HG02588 (cell line): ENCODE data around the gene TH.
"Not testable (repeated sequence)": the region's sequence is repeated elsewhere in the genome, so short reads cannot be mapped to it uniquely, and the experiment has no call there.

Source experiments
- ATAC-seq: cut with Tn5 transposase; IDR thresholded peaks from one replicate; pipeline ENCODE4 v1.9.1; 2021; ENCODE audit warnings: mild to moderate bottlenecking, moderate library complexity; ENCODE audit not compliant: unreplicated experiment

Gene TH

DNA sequence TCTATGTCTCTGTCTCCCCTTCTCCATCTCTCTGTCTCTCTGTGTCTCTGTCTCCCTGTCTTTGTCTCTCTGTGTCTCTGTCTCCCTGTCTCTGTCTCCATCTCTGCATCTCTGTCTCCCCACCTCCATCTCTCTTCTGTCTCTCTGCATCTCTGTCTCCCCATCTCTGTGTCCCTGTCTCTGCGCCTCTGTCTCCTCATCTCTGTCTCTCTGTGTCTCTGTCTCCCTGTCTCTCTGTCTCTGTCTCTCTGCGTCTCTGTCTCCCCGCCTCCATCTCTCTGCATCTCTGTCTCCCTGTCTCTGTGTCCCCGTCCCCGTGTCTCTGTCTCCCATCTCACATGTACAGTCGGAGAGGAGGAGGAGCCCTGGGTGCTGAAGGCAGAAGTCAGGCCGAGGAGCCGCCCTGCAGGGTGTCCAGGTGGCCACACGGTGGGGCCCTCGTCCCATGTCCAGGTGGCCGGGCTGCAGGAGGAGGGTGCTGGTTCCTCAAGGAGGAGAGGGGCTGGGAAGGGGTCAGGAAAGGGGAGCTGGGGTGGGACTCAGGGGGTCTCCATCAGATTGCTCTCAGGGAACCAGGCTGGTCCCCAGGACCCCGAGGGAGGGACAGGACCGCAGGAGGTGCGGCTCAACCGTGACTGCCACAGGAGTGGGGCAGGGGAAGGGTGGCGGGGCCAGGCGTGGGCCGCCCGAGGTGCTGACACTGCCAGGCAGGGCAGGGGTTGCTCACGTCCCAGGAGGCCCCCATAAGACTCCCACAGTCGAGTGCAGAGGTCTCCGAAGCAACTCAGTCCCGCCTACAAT, 25.6 kb upstream of the TH start:
- no peak for ATAC-seq

DNA sequence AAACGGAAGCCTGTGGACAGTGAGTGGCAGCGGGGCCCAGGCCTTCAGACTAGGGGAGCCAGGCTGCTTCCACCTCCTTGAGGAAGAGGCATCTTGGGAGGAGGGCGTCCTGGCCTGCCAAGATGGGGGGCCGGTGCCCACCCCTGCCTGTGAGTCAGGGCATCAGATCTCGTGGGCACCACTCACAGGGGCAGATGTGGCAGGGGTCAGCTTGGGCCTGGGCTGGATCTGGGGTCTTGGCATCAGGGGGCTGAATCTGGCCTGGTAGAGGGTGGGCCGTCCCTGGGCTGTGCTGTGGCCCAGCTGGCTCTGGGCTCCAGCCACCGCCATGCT, 24.1 kb upstream of the TH start:
- ATAC-seq, result no peak

DNA sequence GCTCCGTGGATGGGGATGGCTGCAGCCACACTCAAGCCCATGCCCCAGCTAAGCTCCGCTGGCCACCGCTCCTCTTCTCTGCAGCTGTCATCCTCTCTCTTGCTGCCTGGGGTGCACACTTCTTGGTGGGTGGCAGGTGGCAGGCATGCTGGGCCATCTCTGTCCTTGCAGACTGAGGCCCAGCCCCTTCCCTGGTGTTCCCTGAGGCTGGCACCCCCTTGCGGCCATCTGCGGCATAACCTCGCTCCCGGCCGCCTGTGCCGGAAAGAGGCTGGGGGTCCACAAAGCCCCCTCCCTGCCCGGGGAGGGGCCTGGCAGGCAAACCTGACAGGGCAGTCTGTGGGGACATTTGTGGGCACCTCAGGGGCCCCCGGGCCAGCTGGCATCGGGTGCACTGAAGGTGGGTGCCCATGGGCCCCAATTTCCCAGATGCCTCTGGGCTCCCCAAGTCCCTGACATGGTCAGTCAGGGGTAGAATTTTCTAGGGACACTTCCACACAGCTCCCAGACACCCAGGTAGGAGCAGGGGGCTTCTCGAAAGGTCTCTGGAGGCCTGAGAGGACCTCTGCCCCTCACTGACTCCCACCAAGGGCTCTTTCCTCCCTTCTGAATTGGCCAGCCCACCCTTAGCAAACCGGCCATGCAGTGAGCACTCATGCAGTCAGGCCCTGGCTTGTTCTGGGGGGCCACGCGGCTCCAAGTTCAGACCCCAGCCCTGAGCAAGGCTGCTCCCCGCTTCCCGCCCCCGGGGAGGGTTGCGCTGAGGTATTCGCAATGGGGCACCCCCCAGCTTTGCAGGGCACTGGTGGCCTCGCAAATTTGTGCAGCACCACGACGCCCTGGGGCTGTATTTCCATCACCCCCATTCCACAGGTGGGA, 23.5 kb upstream of the TH start:
- ATAC-seq, result no peak

DNA sequence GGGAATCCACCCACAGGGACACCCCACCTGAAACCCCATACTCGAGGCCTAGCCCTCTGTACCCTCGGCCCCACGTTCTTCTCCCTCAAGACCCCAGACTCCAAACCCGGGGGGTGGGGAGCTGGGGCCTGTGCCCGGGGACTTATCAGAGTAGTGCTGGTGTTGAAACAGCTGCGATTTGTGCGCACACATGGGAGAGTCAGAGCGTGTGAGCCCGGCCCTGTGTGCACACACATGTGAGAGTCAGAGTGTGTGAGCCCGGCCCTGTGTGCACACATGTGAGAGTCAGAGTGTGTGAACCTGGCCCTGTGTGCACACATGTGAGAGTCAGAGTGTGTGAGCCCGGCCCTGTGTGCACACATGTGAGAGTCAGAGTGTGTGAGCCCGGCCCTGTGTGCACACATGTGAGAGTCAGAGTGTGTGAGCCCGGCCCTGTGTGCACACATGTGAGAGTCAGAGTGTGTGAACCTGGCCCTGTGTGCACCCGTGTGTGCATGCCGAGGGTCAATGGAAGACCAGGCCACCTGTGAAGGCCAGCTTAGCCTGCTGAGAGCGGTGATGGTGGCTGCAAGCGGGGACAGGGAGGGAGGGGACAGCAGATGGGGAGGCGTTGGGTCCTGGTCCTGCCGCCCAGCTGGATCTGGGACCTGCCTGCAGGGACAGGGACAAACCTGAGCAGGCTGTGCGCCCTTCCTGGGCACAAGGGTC, 22.4 kb upstream of the TH start:
- ATAC-seq, result not testable (repeated sequence)

DNA sequence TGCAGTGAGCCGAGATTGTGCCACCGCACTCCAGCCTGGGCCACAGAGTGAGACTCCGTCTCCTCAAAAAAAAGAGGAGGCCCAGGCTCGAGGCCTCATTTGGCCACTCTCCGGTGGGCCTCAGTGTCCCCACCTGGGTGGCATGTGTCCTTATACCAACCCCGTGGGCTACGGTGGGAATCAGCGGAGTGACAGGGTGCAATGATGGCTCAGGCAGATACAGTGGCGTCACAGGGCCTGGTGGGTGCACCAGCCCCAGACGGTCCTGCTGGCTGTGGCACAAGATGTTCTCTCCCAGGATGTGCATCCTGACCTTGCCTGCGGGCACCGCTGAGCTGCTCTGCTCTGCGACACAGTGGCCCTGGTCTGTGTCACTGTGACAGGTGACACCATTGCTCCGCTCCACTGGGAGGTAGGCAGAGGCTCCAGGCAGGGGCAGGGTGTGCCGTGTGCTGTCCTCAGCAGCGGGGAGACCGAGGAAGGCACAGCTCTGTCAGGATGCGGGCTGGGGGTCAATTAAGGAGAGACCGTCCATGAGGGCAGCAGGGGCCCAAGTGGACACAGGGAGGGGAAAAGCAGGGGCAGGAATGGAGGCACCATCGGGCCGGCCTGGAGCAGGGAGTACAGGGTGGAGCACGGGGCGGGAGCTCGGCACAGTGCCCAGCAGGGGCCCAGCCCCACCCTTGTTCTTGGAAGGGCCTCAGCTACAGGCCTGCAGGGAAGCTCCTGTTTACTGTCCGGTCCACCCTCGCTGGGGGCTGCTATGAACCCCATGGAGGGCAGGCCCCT, 21.7 kb upstream of the TH start:
- ATAC-seq, result no peak

DNA sequence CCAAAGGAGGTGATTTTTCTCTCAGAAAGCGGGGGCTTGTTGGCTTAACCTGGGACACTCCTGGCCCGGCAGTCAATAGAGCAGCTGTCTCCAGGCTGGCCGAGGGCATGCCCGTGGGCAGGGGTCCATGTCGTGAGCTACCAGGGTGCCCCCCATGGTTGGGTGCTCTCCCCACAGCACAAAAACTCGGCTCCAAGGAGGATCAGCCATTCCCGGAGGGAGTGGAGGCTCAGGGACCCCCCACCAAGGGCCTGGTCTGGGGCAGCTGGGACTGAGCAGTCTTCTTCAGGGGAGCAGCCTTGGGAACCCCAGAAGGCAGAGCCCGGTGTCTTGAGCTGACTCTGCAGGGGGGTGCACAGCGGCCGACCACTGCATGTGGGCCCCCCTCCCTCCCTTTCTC, 20.8 kb upstream of the TH start:
- no peak for ATAC-seq

DNA sequence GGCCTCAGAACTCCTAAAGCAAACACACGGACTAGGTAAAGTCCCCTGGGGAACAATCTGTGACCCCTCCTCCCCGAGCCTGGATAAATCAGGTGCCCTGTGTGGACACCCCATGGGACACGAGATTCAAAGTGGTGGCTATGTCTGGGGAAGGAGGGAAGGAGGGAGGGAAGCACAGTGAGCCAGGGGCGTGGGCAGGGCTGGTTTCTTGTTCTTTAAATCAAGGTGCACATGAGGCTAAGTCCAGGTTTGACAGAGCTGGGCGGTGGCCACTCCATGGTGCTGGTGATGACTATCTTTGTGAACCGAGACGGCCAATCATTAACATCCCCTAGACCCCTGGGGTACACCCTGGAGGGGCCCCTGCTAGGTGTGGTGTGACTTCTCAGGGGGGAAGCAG, 20.3 kb upstream of the TH start:
- ATAC-seq, result no peak

DNA sequence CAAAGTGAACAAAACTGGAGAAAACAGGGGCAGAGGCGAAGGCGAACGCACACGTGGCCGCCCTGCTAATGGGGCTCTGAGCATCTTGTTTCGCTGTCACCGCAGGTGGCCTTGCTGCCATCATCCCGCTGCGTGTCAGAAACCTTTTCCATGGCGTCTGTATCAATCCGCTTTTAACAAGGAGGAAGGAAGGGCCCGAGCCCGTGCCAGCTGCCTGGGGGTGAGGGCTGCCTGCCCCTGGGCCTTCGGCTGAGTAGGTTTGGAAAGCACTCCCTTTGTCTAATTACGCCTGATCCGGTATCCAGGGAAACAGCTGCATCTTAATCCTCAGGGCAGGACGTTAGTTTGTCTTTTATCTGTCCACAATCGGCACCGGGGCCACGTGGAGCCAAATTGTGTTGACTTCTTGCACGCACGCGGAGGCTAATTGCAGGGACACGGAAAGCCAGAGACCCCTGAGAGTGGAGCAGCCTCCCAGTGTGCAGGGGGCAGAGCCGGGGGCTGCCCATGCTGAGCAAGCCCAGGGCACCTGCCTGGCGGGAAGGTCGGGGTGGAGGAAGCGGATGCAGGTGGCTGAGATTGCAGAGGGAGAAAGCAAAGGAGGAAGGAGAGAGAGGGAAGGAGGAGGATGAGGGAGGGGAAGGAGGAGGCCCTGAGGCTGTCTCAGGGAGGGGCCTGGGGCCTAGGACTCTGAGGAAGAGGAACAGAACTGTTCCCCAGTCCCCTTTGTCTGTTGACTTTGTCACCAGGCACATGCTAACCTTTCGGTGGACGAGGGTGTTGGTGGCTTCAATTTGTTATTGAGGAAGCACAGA, 19.2 kb upstream of the TH start:
- no peak for ATAC-seq

DNA sequence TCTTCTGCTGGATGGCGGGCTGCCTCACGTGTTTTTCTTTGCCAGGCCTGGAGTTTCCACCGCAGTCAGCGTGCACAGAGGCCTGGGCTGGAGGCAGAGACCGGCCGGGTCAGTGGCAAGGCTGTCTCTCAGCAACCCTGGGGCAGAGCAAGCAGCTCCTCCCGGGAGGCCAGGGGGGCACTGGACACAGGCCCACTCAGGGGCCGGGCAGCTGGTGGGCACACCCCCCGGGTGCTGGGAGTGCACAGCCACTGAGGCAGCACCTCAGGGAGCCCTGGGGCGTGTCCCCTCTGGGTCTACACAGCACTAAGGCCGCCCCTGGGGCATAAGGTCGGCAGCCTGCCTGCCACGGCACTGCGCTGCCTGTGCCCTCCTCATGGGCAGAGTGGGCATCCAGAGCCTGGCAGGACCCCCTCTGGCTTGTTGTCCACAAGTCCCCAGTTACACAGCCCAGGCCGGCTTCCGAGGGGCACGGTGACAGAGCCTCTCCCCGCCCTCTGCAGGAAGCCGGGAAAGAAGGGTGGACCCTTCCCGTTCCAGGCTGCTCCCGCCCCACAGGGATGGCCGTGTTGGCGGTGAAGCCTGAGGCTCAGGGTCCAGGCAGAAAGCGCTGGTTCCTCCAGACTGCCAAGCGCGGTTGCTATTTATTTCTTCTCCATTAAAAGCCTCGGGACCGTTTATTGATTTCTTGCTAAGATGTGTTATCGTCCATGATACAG, 18.5 kb upstream of the TH start:
- ATAC-seq, result no peak

DNA sequence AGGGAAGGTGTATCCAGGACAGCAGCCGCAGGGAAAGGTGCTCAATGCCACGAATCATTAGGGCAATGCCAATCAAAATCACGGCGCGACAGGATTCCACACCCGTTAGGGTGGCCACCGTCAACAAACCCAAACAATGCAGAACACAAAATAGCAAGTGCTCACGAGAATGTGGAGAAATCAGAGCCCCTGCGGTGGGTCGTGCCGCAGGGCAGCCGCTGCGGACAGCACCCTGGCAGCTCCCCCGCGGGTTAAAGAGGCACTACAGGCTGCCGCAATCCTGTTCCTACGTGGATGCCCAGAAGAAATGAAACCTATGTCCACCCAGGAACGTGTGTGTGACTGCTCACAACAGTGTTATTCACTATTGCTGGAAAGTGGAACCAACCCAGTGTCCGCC, 17.1 kb upstream of the TH start:
- no peak for ATAC-seq

DNA sequence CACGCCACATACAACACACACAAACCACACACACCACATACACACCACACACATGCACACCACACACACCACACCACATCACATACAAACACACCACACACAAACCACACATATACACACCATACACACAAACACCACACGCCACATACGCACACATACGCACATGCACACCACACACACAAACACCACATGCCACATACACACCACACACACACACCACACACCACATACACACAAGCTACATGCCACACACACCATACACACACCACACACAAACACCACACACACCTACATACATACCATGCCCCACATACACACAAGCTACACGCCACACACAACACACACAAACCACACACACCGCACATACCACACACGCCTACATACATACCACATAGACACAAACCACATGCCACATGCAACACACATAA, 15.7 kb upstream of the TH start:
- no peak for ATAC-seq

DNA sequence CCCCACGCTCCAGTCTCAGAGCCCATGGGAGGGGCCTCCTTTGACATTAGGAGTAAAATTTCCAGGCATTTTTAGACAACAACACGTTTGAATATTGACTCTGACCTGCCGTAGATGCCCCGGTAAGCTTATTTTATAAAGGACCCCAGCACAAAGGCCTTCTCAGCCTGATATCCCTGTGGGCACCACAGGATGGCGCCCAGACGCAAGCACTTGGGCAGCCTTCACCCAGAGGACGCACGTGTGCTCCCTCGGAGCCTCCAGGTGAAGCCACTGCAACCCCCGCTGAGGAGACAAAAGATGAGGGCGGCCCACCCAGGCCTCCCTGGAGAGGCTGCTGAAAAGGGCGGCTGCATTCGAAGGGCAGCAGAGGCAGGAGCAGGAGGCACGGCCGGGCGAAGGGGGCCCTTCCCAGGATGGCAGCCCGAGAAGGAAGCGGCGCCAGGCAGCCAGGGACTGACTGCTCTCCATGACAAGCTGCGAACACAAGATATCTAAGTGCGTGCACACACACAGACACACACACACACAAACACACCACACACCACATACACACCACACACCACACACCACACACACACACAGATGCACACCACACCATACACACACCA, 15.2 kb upstream of the TH start:
- ATAC-seq, result no peak

DNA sequence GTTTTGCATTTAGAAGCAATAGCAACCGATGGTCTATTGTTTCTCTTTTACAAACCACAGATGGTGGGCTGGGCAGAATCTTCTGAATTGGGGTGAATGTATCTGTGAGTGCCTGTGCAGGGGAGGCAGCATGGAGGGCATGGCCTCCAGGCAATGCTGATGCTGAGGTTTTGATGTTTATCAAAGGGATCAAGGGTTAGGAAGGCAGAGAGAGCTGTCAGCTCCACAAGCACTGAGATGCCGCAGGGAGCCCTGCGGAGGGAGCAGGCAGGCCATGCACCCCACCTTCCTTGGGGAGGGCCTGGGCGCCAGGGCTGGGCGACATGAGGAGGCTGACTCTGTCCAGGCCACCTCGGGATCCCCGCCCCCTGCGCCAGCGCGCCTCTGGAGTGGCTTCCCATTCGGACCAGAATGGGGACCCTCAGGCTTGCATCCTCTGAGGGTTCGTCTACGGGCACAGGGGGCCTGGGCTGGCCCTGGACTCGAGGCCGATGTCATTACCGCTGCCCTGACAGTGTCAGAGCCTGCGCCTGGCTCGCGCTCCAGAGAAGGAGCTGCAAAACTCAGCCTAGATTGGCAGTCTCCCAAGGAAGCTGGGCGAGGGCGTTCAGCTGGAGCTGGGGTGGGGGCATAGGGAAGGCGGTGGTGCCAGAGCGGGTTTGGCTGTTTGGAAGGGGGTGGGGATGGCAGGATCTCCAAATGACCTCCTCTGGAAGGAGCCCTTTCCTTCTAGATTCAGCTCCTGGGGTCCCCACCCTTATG, 13.9 kb upstream of the TH start:
- no peak for ATAC-seq

DNA sequence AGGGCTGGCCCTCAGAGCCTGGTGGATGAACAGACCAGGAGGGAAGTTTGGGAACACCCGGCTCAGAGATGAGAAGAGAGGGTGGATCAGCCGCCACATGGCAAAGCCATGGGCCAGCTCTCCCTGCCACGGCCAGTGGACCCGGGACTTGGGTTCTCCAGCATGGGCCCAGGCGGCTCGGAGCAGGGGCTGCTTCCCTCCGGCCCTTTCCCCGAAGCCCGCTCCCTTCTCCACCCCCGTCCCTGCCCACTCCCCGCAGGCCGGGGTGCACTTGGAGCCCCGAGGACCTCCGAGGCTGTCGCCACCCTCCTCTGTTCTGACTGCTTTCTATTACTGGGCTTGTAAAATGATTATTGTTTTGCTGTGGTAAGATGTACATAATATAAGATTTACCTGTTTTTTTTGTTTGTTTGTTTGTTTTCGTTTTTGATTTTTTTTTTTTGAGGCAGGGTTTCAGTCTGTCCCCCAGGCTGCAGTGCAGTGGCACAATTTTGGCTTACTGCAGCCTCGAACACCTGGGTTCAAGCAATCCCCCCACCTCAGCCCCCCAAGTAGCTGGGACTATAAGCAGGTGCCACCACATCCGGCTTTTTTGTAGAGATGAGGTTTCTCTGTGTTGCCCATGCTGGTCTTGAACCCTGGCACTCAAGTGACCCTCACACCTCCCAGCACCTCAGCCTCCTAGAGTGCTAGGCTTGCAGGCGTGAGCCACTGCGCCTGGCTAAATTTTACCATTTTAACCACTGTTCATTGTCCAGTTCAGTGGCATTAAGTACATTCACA, 11.3 kb upstream of the TH start:
- no peak for ATAC-seq

DNA sequence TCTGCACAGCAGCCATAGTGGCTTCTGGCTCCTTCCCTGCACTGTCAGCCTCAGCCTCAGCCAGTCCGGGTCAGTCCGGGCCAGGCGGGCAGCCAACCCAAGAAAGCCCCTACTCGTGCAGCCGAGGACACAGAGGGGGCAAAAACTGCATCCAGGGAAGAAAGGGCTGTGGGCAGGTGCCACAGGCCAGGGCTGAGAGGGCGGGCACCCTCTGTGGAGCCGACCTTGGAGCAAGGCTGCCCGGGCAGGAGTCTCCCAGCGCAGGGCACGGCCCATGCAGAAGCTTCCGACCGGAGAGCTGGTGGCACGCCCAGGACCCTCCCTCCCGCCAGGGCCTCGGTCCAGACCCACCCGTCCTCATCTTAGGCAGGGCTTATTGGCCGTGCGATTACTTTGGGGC, 10.5 kb upstream of the TH start:
- ATAC-seq, result no peak

DNA sequence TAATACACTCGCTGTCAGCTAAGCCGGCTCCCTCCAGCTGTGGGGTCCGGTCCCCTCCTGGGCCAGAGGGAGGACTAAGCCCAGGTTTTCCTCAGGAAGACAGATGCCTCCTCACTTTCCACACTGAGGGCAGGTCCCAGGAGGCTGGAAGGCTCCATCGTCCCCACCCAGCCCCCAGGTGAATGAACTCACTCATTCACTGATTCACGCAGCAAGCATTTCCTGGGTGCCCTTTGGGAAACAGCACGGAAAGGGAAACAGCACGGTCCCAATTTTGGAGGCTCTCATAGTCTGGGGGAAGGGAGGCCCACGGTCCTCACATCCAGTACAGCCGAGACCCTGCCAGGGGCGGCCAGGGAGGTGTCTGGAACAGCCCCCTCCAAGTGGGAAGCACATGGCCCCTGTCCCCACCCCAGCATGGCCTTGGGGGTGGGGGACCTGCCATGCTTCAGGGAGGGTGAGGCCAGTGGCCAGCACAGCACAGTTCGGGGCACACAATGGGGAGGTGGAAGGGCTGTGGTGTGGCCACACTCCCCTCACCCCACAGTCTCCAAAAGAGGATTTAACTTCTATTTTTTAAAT, 9.3 kb upstream of the TH start:
- ATAC-seq, result no peak

DNA sequence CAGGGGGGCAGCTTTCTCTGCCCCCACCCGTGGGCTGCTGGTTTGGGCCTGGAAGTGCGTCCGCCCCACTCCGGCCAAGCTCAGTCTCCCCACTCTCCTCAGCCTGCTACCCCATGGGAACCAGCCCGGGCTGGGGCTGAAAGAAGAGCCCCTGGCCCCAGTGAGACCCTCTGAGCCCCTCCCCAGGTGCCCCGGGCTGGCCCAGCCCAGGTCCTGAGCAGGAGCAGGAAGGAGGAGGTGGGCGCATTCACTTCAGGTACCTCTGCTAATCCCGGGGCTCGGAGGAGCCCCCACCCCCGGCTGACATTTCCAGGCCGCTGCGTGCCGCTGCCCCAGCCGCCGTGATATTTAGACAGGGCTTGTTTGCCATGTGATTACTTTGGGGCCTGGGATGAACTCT, 8.7 kb upstream of the TH start:
- ATAC-seq, result no peak
